GM12892 (cell line): Measurements from ENCODE around the gene PELI3.

Experiments used
- DNase-seq: peaks from one replicate; pipeline ENCODE4 v3.0.0; 2011; ENCODE audit not compliant: insufficient read length
- FAIRE-seq: peaks from 2 replicates; lab custom pipeline; 2011; peaks lifted over from hg19 to GRCh38; lab: Jason Lieb, UNC
- POLR2A ChIP-seq: IDR thresholded peaks from 2 replicates; pipeline ENCODE4 v1.6.1; 2011; ENCODE audit warnings: low read depth, low read length, control low read depth
- POLR2AphosphoS5 ChIP-seq: IDR thresholded peaks from 2 replicates; pipeline ENCODE4 v1.6.1; 2011; ENCODE audit warnings: low read depth, low read length, control low read depth
- TAF1 ChIP-seq: IDR thresholded peaks from 2 replicates; pipeline ENCODE4 v1.6.1; 2011; ENCODE audit warnings: low read depth, mild to moderate bottlenecking, control low read depth, low read length, borderline replicate concordance

PELI3 gene

GRCh38 chr11:66480117-66480938, 13.6 kb downstream of the PELI3 start, which contains the start of gene DPP3:
Gene DPP3 (plus strand): TSS chr11:66480434. CDS start chr11:66482201, 1,767 bp downstream.
- TF ChIP-seq POLR2AphosphoS5 = peak; percentile 91
- peak; percentile 91 for TF ChIP-seq POLR2A
- TF ChIP-seq TAF1 = peak; percentile 26; the same call in 1 of the 2 replicates
- DNase-seq = peak; percentile 100
- peak; percentile 99 for FAIRE-seq

- TF ChIP-seq POLR2AphosphoS5 (no peak), POLR2A (no peak), TAF1 (no peak)
- no peak for FAIRE-seq
- no peak for DNase-seq
Observed at GRCh38 chr11:66484806-66485380, 18.2 kb downstream of the PELI3 start.

GRCh38 chr11:66488957-66489356, 22.3 kb downstream of the PELI3 start:
- TF ChIP-seq POLR2A (no peak), POLR2AphosphoS5 (no peak), TAF1 (no peak)
- no peak for FAIRE-seq
- no peak for DNase-seq

- no peak for DNase-seq
- FAIRE-seq = no peak
Observed at GRCh38 chr11:66489636-66490035, 22.9 kb downstream of the PELI3 start.

GRCh38 chr11:66491315-66491935, 24.7 kb downstream of the PELI3 start:
- TF ChIP-seq POLR2A (no peak), TAF1 (no peak), POLR2AphosphoS5 (no peak)
- no peak for DNase-seq
- FAIRE-seq = no peak

More at GRCh38 chr11:66489636-66490035, 22.9 kb downstream of the PELI3 start:
- TF ChIP-seq POLR2A (no peak), POLR2AphosphoS5 (no peak), TAF1 (no peak)

- no peak for TF ChIP-seq POLR2AphosphoS5
- no peak for TF ChIP-seq POLR2A
- TF ChIP-seq TAF1 = no peak
- FAIRE-seq = no peak
Observed at GRCh38 chr11:66492161-66492865, 25.6 kb downstream of the PELI3 start.

GRCh38 chr11:66493130-66493529, 26.4 kb downstream of the PELI3 start:
- no peak for TF ChIP-seq TAF1
- FAIRE-seq (no peak), DNase-seq (no peak)

More at GRCh38 chr11:66492161-66492865, 25.6 kb downstream of the PELI3 start:
- DNase-seq = no peak

GRCh38 chr11:66494458-66494857, 27.8 kb downstream of the PELI3 start:
- TF ChIP-seq POLR2AphosphoS5 (no peak), TAF1 (no peak), POLR2A (no peak)
- FAIRE-seq = no peak
- no peak for DNase-seq

- DNase-seq = no peak
- no peak for TF ChIP-seq TAF1
- no peak for TF ChIP-seq POLR2AphosphoS5
- no peak for TF ChIP-seq POLR2A
- FAIRE-seq = no peak
Observed at GRCh38 chr11:66494935-66495334, 28.2 kb downstream of the PELI3 start.

GRCh38 chr11:66495401-66495854, 28.7 kb downstream of the PELI3 start:
- no peak for FAIRE-seq
- TF ChIP-seq POLR2A = no peak
- TF ChIP-seq POLR2AphosphoS5 = no peak
- TF ChIP-seq TAF1 = no peak
- DNase-seq = no peak

- TF ChIP-seq POLR2A (no peak), POLR2AphosphoS5 (no peak), TAF1 (no peak)
- no peak for DNase-seq
- FAIRE-seq = no peak
Observed at GRCh38 chr11:66497206-66497605, 30.5 kb downstream of the PELI3 start.
